Endothelial cell of umbilical vein (primary cell): ENCODE measurements around the gene INPP5E. TPM values are rescaled to one million over a fixed set of nuclear protein-coding genes. Genes with fewer than 3 reads are reported as not detected.

Experiments used
- BruUV-seq: library from RNA; stranded (reverse); fragments of 400-500 nt; replicated peaks from 2 replicates; lab custom pipeline; 2021; lab: Mats Ljungman, UMichigan
- CTCF ChIA-PET: fragments of 300-600, 350-600 bp; sonication (Branson Sonifier 250); formaldehyde crosslinking; loops from one replicate; lab custom pipeline; 2021; ENCODE audit warnings: antibody characterized with exemption, inconsistent platforms; lab: Charles Lee
- POLR2A ChIA-PET: fragments of 300-600, 350-600 bp; sonication (Branson Sonifier 250); formaldehyde crosslinking; loops from one replicate; lab custom pipeline; 2021; ENCODE audit warnings: antibody characterized with exemption, inconsistent platforms; lab: Charles Lee
- DNase-seq: peaks from one replicate; pipeline ENCODE4 v3.0.0-alpha.2; 2011; ENCODE audit warnings: low read depth, low spot score
- FAIRE-seq: peaks from 2 replicates; lab custom pipeline; 2011; peaks lifted over from hg19 to GRCh38; lab: Jason Lieb, UNC
- H2AFZ ChIP-seq: 2 replicates; pipeline ENCODE4 v1.6.0; 2012; ENCODE audit warnings: low read depth, low read length, control low read depth, inconsistent platforms
- H3K27ac ChIP-seq: 2 replicates; pipeline ENCODE4 v1.5.1; 2011; ENCODE audit warnings: low read depth, mild to moderate bottlenecking, control low read depth, low read length, moderate library complexity; ENCODE audit not compliant: insufficient read depth
- H3K27me3 ChIP-seq, 2 experiments: 2 replicates each; pipeline versions ENCODE4 v1.6.0 to v1.6.1; 2011; ENCODE audit warnings: low read length in 2 of 2, mixed read lengths in 1 of 2; ENCODE audit not compliant: control insufficient read depth in 2 of 2, insufficient read depth in 2 of 2
- H3K36me3 ChIP-seq, 2 experiments: 2 replicates in 1 of 2; 3 replicates in 1 of 2; pipeline ENCODE4 v1.5.1; 2011; ENCODE audit warnings: low read length in 2 of 2, mild to moderate bottlenecking in 1 of 2, moderate library complexity in 1 of 2; ENCODE audit not compliant: control insufficient read depth in 2 of 2, insufficient read depth in 2 of 2; ENCODE audit errors: extremely low read depth in 1 of 2
- H3K4me1 ChIP-seq: 3 replicates; pipeline ENCODE4 v1.5.1; 2011; ENCODE audit warnings: mild to moderate bottlenecking, low read length; ENCODE audit not compliant: control insufficient read depth, insufficient read depth; ENCODE audit errors: extremely low read depth
- H3K4me2 ChIP-seq: 2 replicates; pipeline ENCODE4 v1.6.1; 2011; ENCODE audit warnings: low read length, control low read depth, mixed read lengths; ENCODE audit not compliant: insufficient read depth
- H3K4me3 ChIP-seq, 3 experiments: fragments of 200-600 bp in 1 of 3; sonication (generic), shearing (Covaris generic) in 1 of 3; replicated peaks in 1 of 3; 2 replicates each; pipeline ENCODE4 v1.5.1; 2011 to 2016; ENCODE audit warnings: control low read depth in 3 of 3, low read length in 3 of 3, mild to moderate bottlenecking in 2 of 3, inconsistent platforms in 1 of 3, low read depth in 1 of 3, moderate library complexity in 1 of 3; ENCODE audit not compliant: insufficient read depth in 1 of 3
- H3K79me2 ChIP-seq: 2 replicates; pipeline ENCODE4 v1.6.0; 2012; ENCODE audit warnings: low read length, inconsistent platforms; ENCODE audit not compliant: control insufficient read depth, insufficient read depth
- H3K9ac ChIP-seq: replicated peaks from 2 replicates; pipeline ENCODE3; 2011; ENCODE audit warnings: low read length, control low read depth; ENCODE audit not compliant: insufficient read depth; ENCODE audit errors: extremely low read depth
- H3K9me1 ChIP-seq: replicated peaks from 3 replicates; pipeline ENCODE4 v1.6.0; 2011; ENCODE audit warnings: mild to moderate bottlenecking, low read length; ENCODE audit not compliant: control insufficient read depth, insufficient read depth; ENCODE audit errors: extremely low read depth
- H3K9me3 ChIP-seq: replicated peaks from 2 replicates; pipeline ENCODE4 v1.5.1; 2012; ENCODE audit warnings: low read length, inconsistent platforms; ENCODE audit not compliant: control insufficient read depth, insufficient read depth
- H4K20me1 ChIP-seq: replicated peaks from 2 replicates; pipeline ENCODE3; 2011; ENCODE audit warnings: mild to moderate bottlenecking, low read length; ENCODE audit not compliant: control insufficient read depth, insufficient read depth; ENCODE audit errors: extremely low read depth
- FOS ChIP-seq: IDR thresholded peaks from 2 replicates; pipeline ENCODE4 v1.6.1; 2011; ENCODE audit warnings: mild to moderate bottlenecking, low read length, moderate library complexity, borderline replicate concordance; ENCODE audit not compliant: insufficient read depth
- MYC ChIP-seq: IDR thresholded peaks from one replicate; pipeline ENCODE4 v1.6.1; 2011; ENCODE audit warnings: mild to moderate bottlenecking, low read depth, low read length
- POLR2A ChIP-seq: IDR thresholded peaks from 2 replicates; pipeline ENCODE4 v1.6.1; 2012; ENCODE audit warnings: low read depth, mild to moderate bottlenecking, control low read depth, low read length
- POLR2AphosphoS5 ChIP-seq: IDR thresholded peaks from 2 replicates; pipeline ENCODE4 v1.6.1; 2012; ENCODE audit warnings: low read depth, mild to moderate bottlenecking, control low read depth, low read length, moderate library complexity; ENCODE audit not compliant: insufficient read depth
- dilution Hi-C: fragments of 300-500 bp; cut with MboI; formaldehyde crosslinking; loops from one replicate; pipeline ENCODE4 v1.15.0; 2019; ENCODE audit warnings: low sequenced_read_pairs; ENCODE audit not compliant: extremely low pct_ligation_motif_present
- intact Hi-C: fragments of 100-400 bp; cut with micrococcal nuclease; formaldehyde crosslinking; loops from one replicate; pipeline ENCODE4 v1.10.0; 2022
- polyA plus RNA-seq, 4 experiments: library from polyadenylated mRNA; depleted of rRNA in 3 of 4; stranded (reverse) in 3 of 4; unstranded in 1 of 4; fragments of >200 nt; gene quantifications; 2 replicates each; pipeline versions ENCODE4 v1.2.1 to v1.2.3, GENCODE V29; 2011 to 2012; ENCODE audit warnings: missing spikeins in 1 of 4
- total RNA-seq: library from RNA; stranded (reverse); gene quantifications from 2 replicates; pipeline ENCODE4 v1.2.3, GENCODE V29; 2021
- TF ChIP-seq, protein P1 (sequence below): IDR thresholded peaks from 2 replicates; pipeline ENCODE4 v1.6.1; 2011; ENCODE audit not compliant: insufficient read depth, insufficient read length
- TF ChIP-seq, protein P2 (sequence below), 2 donors: IDR thresholded peaks; 1 replicate in 1 of 2; 2 replicates in 1 of 2; pipeline ENCODE4 v1.5.1; 2011; ENCODE audit warnings: low read length in 2 of 2, mild to moderate bottlenecking in 2 of 2, moderate library complexity in 2 of 2, control low read depth in 1 of 2, inconsistent platforms in 1 of 2, low read depth in 1 of 2; ENCODE audit not compliant: insufficient read depth in 1 of 2; ENCODE audit errors: extremely low read depth in 1 of 2

Gene INPP5E
- total and polyA plus RNA-seq, 2 donors (not counting 3 experiments of a cell fraction or from before 2014, with no cell fraction given), result 15.0 to 24.5 TPM

DNA sequence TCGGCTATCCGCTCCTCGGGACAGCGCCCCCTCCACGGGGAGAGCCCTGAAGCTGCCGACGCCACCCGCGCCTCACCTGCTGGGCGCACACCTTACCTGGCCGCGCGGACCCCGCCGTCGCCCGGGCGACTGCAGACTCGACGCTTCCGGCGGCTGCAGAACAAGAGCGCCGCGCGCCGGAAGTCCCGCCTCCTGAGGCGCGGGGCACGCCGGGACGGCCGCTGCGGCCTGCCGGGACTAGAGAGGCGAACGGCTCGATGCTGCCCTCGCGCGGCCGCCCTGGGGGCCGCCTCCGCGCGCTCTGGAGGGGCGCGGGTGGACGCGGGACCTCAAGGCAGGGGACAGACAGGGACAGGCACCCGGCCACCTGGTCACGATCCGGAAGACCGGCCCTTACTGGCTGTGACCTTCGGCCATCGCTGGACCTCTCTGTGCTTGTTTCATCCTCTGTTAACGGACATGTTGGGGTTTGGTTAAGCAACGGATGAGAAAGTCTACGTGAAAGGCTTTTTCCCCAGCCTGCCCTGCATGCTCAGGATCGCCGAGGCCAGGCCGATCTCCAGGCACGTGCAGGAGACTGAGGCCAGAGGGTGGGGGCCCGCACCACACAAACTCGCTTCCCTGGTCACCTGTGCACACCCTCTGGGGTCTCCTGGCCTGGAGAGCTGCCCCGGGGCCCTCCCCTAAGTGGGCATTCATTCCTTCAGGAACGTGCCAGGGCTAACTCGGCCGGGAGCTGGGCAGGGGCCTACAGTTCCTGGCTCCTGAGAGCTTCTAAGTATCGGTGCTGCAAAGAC is 39.4 kb downstream of the INPP5E start, which contains the start of gene SNAPC4:
Gene SNAPC4 (minus strand): TSS at position 133 of the 797 bp plus-strand sequence. CDS start 1,742 bp downstream, outside the sequence.
- H3K4me2 ChIP-seq, result peak within 1 kb of the TSS; percentile 64
- peak within 1 kb of the TSS; percentile 27 for H3K27ac ChIP-seq
- intact Hi-C loops, result loop anchor here (1.0 kb wide), 4 partner anchors 10 to 88 kb away; partner anchors contain the start of genes DNLZ, ENTR1 and PMPCA
- no peaks in the 10 kb centered on the region for H3K9me3 ChIP-seq
- H3K79me2 ChIP-seq, result peaks cover 22% of the 10 kb centered on the region
- no TSS peak for BruUV-seq
- peaks cover 4 to 38% of the 10 kb centered on the region in 2 experiments for H3K36me3 ChIP-seq
- no peaks in the 10 kb centered on the region for H3K9me1 ChIP-seq
- H3K4me1 ChIP-seq, result peaks cover 10% of the 10 kb centered on the region
- POLR2A ChIA-PET, result no interaction called here
- H3K4me3 ChIP-seq, result peak within 1 kb of the TSS; percentile 55 to 96 (median 62)
- H4K20me1 ChIP-seq, result no peaks in the 10 kb centered on the region
- TF ChIP-seq FOS, result no peak
- TF ChIP-seq POLR2A, result peak; percentile 90
- TF ChIP-seq MYC, result no peak
- TF ChIP-seq, protein P1, sequence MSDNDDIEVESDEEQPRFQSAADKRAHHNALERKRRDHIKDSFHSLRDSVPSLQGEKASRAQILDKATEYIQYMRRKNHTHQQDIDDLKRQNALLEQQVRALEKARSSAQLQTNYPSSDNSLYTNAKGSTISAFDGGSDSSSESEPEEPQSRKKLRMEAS, result no peak
- TF ChIP-seq, protein P2, sequence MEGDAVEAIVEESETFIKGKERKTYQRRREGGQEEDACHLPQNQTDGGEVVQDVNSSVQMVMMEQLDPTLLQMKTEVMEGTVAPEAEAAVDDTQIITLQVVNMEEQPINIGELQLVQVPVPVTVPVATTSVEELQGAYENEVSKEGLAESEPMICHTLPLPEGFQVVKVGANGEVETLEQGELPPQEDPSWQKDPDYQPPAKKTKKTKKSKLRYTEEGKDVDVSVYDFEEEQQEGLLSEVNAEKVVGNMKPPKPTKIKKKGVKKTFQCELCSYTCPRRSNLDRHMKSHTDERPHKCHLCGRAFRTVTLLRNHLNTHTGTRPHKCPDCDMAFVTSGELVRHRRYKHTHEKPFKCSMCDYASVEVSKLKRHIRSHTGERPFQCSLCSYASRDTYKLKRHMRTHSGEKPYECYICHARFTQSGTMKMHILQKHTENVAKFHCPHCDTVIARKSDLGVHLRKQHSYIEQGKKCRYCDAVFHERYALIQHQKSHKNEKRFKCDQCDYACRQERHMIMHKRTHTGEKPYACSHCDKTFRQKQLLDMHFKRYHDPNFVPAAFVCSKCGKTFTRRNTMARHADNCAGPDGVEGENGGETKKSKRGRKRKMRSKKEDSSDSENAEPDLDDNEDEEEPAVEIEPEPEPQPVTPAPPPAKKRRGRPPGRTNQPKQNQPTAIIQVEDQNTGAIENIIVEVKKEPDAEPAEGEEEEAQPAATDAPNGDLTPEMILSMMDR (IDR thresholded peaks at IDR 0.05; ENCODE audit: extremely low read depth in 1 of 2, insufficient read depth in 1 of 2, low read depth in 1 of 2, low read length in 2 of 2), result peak; percentile 88 to 97
- TF ChIP-seq POLR2AphosphoS5, result peak; percentile 79
- DNase-seq (peak; percentile 82), FAIRE-seq (peak; percentile 91)
- CTCF ChIA-PET, result interaction anchor here (1.1 to 2.9 kb wide), 9 partner anchors 10 to 231 kb away, joined by 3 to 22 read pairs (median 6); partner anchors contain the start of genes DNLZ, ENTR1 and PMPCA
- H3K9ac ChIP-seq, result peak within 1 kb of the TSS; percentile 70
- H2AFZ ChIP-seq, result peak within 1 kb of the TSS; percentile 67
- dilution Hi-C loops, result no loop called here
- no peaks in the 10 kb centered on the region for H3K27me3 ChIP-seq
